Brain microvascular endothelial cell (primary cell): ENCODE measurements around the gene FES.

Experiments
- DNase-seq: peaks from one replicate; pipeline ENCODE4 v3.0.0-alpha.2; 2020
- H3K27ac ChIP-seq: fragments of 250-450 bp; sonication (Bioruptor Pico); 2 replicates; pipeline ENCODE4 v1.5.1; 2020; ENCODE audit warnings: mild to moderate bottlenecking, moderate library complexity
- H3K27me3 ChIP-seq: fragments of 250-450 bp; sonication (Bioruptor Pico); replicated peaks from 2 replicates; pipeline ENCODE4 v1.5.1; 2020; ENCODE audit warnings: mild to moderate bottlenecking
- H3K36me3 ChIP-seq: fragments of 250-450 bp; sonication (Bioruptor Pico); replicated peaks from 2 replicates; pipeline ENCODE4 v1.5.1; 2020; ENCODE audit warnings: mild to moderate bottlenecking
- H3K4me3 ChIP-seq: 2 replicates; pipeline ENCODE4 v1.5.1; 2011; ENCODE audit warnings: low read depth, mild to moderate bottlenecking, control low read depth, low read length, moderate library complexity
- CTCF ChIP-seq: IDR thresholded peaks from 2 replicates; pipeline ENCODE4 v1.5.1; 2011; ENCODE audit warnings: low read depth, mild to moderate bottlenecking, moderate library complexity, low read length, control low read depth, inconsistent platforms; ENCODE audit errors: missing control alignments
- in situ Hi-C: cut with HindIII; loops from 2 replicates; pipeline ENCODE4 v1.10.0; 2017; ENCODE audit warnings: low sequenced_read_pairs, low pct_ligation_motif_present

The FES gene

GRCh38 chr15:90875549-90875981 lies 8.7 kb upstream of the FES start:
- in situ Hi-C loops, result no loop called here
- Histone ChIP-seq H3K27ac (no peak overlapping the region), H3K4me3 (no peak overlapping the region), H3K27me3 (no peaks in the 10 kb centered on the region), H3K36me3 (peaks cover 48% of the 10 kb centered on the region)
- no peak for DNase-seq
- no peak for TF ChIP-seq CTCF

GRCh38 chr15:90876046-90876445 lies 8.3 kb upstream of the FES start:
- Histone ChIP-seq H3K4me3 (no peak overlapping the region), H3K36me3 (peaks cover 53% of the 10 kb centered on the region), H3K27ac (no peak overlapping the region), H3K27me3 (no peaks in the 10 kb centered on the region)
- no peak for TF ChIP-seq CTCF
- in situ Hi-C loops, result no loop called here
- DNase-seq, result no peak

- no peak for DNase-seq
- no peak overlapping the region for H3K4me3 ChIP-seq
- in situ Hi-C loops, result no loop called here
- no peaks in the 10 kb centered on the region for H3K27me3 ChIP-seq
- TF ChIP-seq CTCF, result no peak
- H3K36me3 ChIP-seq, result peaks cover 59% of the 10 kb centered on the region
- no peak overlapping the region for H3K27ac ChIP-seq
Observed at GRCh38 chr15:90876512-90877170, 7.7 kb upstream of the FES start.

GRCh38 chr15:90877315-90877714 lies 7.0 kb upstream of the FES start:
- Histone ChIP-seq H3K27me3 (no peaks in the 10 kb centered on the region), H3K4me3 (no peak overlapping the region), H3K27ac (no peak overlapping the region), H3K36me3 (peaks cover 65% of the 10 kb centered on the region)
- in situ Hi-C loops, result no loop called here
- DNase-seq, result no peak
- TF ChIP-seq CTCF, result no peak

- in situ Hi-C loops, result no loop called here
- DNase-seq, result no peak
- Histone ChIP-seq H3K27ac (no peak overlapping the region), H3K4me3 (no peak overlapping the region), H3K36me3 (peaks cover 67% of the 10 kb centered on the region), H3K27me3 (no peaks in the 10 kb centered on the region)
- no peak for TF ChIP-seq CTCF
Observed at GRCh38 chr15:90877996-90878395, 6.3 kb upstream of the FES start.

- no peak for TF ChIP-seq CTCF
Observed at GRCh38 chr15:90878660-90879059, 5.6 kb upstream of the FES start.

More at GRCh38 chr15:90878660-90879059, 5.6 kb upstream of the FES start:
- Histone ChIP-seq H3K4me3 (no peak overlapping the region), H3K27ac (no peak overlapping the region), H3K27me3 (no peaks in the 10 kb centered on the region), H3K36me3 (peaks cover 65% of the 10 kb centered on the region)
- DNase-seq, result no peak
- in situ Hi-C loops, result no loop called here
